ENCODE data around the gene GTPBP4. TPM values are rescaled to one million over a fixed set of nuclear protein-coding genes. Genes with fewer than 3 reads are reported as not detected.

GTPBP4 gene
- total and polyA plus RNA-seq, 2 of the 13 experiments (the other 11 are each of a cell fraction or from before 2014, with no cell fraction given), result 24.1 to 85.5 TPM

DNA sequence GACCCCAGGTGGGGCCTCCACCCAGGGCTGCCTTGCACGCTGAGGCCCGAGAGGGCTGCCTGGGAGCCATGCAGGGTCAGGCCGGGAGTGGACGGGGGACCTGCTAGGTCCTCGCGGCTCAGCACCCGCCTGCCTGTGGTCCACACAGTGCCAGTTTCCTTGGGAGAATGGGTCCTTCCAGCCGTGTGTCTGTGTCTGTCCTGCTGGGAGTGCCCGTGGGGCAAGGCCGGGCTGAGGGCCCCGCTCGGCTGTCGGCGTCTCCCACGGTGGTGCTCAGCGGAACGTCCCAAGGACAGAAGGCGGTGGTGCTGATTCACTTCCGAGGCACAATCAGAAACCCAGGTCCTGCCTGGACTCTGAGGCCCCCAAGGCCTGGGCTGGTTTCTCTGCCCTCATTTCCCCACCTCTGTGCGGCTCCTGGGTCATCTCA is 23.2 kb upstream of the GTPBP4 start (continued):
- TF ChIP-seq AFF4 (CRISPR knock-in tag; IDR thresholded peaks at IDR 0.05) (no peak), ZNF317 (CRISPR knock-in tag; IDR thresholded peaks at IDR 0.05) (peak; percentile 37; the same call in 1 of the 2 replicates), HHEX (CRISPR knock-in tag; IDR thresholded peaks at IDR 0.05) (no peak), SETDB1 (CRISPR knock-in tag; IDR thresholded peaks at IDR 0.05; ENCODE audit: borderline replicate concordance) (no peak), TARDBP (CRISPR knock-in tag; IDR thresholded peaks at IDR 0.05) (peak; percentile 24; the same call in 1 of the 2 replicates), MXD1 (CRISPR knock-in tag; IDR thresholded peaks at IDR 0.05) (0 out of 2 replicates have a peak, but pooled peaks have one; percentile 58), ETV5 (CRISPR knock-in tag; IDR thresholded peaks at IDR 0.05; ENCODE audit: borderline replicate concordance) (no peak), MTF2 (CRISPR knock-in tag; IDR thresholded peaks at IDR 0.05; ENCODE audit: borderline replicate concordance) (no peak), EEA1 (CRISPR knock-in tag; IDR thresholded peaks at IDR 0.05; ENCODE audit: borderline replicate concordance) (no peak), ZNF367 (CRISPR knock-in tag; IDR thresholded peaks at IDR 0.05; ENCODE audit: borderline replicate concordance) (no peak), ATF1 (CRISPR knock-in tag; IDR thresholded peaks at IDR 0.05) (no peak), ESRRA (CRISPR knock-in tag; IDR thresholded peaks at IDR 0.05; ENCODE audit: low read depth) (0 out of 2 replicates have a peak, but pooled peaks have one; percentile 17), KDM1A (CRISPR knock-in tag; IDR thresholded peaks at IDR 0.05) (no peak), ZFY (CRISPR knock-in tag; IDR thresholded peaks at IDR 0.05) (0 out of 2 replicates have a peak, but pooled peaks have one; percentile 24), KDM4B (CRISPR knock-in tag; IDR thresholded peaks at IDR 0.05) (no peak), ISL2 (CRISPR knock-in tag; IDR thresholded peaks at IDR 0.05) (no peak), JUND (CRISPR knock-in tag; IDR thresholded peaks at IDR 0.05) (no peak), ZNF598 (CRISPR knock-in tag; IDR thresholded peaks at IDR 0.05; ENCODE audit: borderline replicate concordance) (no peak), ZSCAN5A (CRISPR knock-in tag; IDR thresholded peaks at IDR 0.05; ENCODE audit: borderline replicate concordance) (0 out of 2 replicates have a peak, but pooled peaks have one; percentile 8), KDM5B (CRISPR knock-in tag; IDR thresholded peaks at IDR 0.05; ENCODE audit: borderline replicate concordance) (peak; percentile 65; the same call in 1 of the 2 replicates), ZNF33B (CRISPR knock-in tag; IDR thresholded peaks at IDR 0.05) (no peak), ZNF232 (CRISPR knock-in tag; IDR thresholded peaks at IDR 0.05; ENCODE audit: borderline replicate concordance) (no peak)
- TF ChIP-seq, protein P1, sequence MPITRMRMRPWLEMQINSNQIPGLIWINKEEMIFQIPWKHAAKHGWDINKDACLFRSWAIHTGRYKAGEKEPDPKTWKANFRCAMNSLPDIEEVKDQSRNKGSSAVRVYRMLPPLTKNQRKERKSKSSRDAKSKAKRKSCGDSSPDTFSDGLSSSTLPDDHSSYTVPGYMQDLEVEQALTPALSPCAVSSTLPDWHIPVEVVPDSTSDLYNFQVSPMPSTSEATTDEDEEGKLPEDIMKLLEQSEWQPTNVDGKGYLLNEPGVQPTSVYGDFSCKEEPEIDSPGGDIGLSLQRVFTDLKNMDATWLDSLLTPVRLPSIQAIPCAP (CRISPR knock-in tag; IDR thresholded peaks at IDR 0.05; ENCODE audit: low read depth), result no peak
- TF ChIP-seq, protein P2, sequence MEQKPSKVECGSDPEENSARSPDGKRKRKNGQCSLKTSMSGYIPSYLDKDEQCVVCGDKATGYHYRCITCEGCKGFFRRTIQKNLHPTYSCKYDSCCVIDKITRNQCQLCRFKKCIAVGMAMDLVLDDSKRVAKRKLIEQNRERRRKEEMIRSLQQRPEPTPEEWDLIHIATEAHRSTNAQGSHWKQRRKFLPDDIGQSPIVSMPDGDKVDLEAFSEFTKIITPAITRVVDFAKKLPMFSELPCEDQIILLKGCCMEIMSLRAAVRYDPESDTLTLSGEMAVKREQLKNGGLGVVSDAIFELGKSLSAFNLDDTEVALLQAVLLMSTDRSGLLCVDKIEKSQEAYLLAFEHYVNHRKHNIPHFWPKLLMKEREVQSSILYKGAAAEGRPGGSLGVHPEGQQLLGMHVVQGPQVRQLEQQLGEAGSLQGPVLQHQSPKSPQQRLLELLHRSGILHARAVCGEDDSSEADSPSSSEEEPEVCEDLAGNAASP (CRISPR knock-in tag; IDR thresholded peaks at IDR 0.05; ENCODE audit: borderline replicate concordance), result no peak

Measured in HepG2 (cell line).